GM19438 (cell line): Measurements from ENCODE around the gene IFT80.
"Not testable (repeated sequence)": the region's sequence is repeated elsewhere in the genome, so short reads cannot be mapped to it uniquely, and the experiment has no call there.

Experiments
- ATAC-seq: cut with Tn5 transposase; IDR thresholded peaks from one replicate; pipeline ENCODE4 v1.9.1; 2021; ENCODE audit warnings: low read depth; ENCODE audit not compliant: unreplicated experiment

The IFT80 gene

GRCh38 chr3:160369784-160370183 is 29.2 kb downstream of the IFT80 start:
- ATAC-seq = no peak

- no peak for ATAC-seq
Observed at GRCh38 chr3:160368804-160369203, 30.2 kb downstream of the IFT80 start.

GRCh38 chr3:160365869-160366522 is 33.0 kb downstream of the IFT80 start:
- ATAC-seq = no peak

GRCh38 chr3:160362896-160363295 is 36.1 kb downstream of the IFT80 start:
- not testable (repeated sequence) for ATAC-seq

DNA sequence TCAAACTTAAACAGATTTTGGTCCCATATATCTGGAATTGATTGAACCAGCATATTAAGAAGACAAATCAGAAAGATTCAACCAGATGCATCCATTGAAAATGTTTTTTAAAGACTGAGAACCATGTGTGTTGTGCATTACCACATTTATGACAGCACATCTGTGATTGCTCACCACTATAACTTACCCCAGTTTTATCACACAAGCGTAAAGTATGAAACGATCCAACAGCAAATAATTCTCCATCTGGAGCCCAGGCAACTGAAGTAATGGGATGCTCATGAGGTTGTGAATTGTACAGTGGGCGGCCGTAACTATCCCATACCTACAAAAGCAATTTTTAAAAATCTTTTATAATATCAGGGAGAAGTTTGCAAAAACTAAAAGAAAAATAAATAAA is 43.2 kb downstream of the IFT80 start:
- no peak for ATAC-seq

DNA sequence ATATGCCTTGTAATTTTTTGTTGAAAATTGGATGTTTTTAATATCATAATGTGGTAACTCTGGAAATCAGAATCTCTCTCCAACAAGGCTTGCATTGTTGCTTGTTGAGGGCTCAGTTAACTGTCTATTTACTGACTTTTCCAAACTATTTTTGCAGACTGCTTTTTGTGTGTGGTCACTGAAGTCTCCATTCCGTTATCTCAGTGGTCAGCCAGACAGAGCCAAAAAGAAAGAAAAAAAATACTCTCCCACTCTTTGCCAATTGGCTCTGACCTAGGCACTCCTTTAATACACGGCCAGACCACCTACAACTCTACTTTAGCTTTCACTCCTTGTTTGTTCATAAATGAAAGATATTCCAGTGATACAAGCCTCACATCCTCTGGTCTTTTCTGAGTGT is 52.5 kb downstream of the IFT80 start:
- no peak for ATAC-seq

DNA sequence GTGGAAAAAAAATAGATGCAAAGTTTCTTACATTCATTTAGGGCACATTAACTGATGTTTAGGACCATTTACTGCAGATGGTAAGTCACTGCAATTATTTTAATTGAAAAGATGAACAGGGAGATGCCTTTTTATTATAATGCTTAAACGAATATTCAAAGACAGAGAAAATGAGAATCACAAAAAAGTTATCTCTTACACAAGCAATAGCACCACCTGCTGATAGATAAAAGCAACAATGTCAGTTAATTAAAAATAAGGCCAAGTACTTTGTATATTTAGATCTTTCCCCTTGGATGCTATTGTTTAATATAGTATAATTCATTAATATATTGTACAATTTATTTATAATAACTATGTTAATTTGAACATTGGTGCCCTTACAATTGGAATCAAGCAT is 55.9 kb downstream of the IFT80 start:
- ATAC-seq = no peak

GRCh38 chr3:160340351-160340750 is 58.7 kb downstream of the IFT80 start:
- no peak for ATAC-seq

GRCh38 chr3:160331127-160331937 is 67.7 kb downstream of the IFT80 start:
- no peak for ATAC-seq

- ATAC-seq = no peak
Observed at GRCh38 chr3:160330690-160331089, 68.3 kb downstream of the IFT80 start.

GRCh38 chr3:160330109-160330508 is 68.9 kb downstream of the IFT80 start:
- no peak for ATAC-seq

- not testable (repeated sequence) for ATAC-seq
Observed at GRCh38 chr3:160326286-160326685, 72.7 kb downstream of the IFT80 start.

GRCh38 chr3:160321821-160322220 is 77.2 kb downstream of the IFT80 start:
- ATAC-seq = not testable (repeated sequence)

DNA sequence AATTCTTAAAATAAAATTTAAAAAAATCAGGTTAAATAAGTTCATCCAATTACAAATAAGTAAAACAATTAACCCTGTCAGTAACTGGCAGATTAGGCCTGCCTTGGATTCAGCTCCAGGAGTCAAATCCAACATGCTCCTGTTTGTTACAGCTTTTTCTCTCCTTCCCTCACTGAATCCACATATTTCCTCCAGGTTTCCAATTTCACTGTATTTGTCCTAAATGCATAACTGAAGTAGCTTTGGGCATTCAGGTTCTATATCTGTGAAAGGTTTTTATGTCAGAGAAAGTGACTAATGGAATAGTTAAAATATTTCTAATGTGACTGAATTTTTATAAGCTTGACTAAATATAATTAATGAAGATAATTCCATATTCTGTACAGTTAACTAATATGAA is 79.7 kb downstream of the IFT80 start:
- no peak for ATAC-seq

DNA sequence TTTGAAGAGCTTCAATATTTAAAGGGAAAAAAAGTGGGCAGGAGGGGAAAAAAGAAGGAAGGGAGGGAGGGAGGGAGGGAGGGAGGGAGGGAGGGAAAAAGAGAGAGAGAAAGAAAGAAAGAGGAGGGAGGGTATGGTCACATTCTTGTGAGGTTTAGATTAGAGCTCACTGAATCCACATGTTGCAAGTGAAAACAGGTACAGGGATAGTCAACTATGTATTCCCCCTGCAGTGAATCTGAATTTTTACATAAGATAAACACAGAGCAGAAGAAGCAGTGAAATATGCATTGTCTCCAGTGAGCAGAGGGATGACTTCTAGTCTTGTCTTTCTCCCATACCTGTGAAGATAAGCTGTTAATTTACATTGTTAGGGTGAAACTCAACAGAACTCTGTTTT is 84.0 kb downstream of the IFT80 start:
- ATAC-seq = no peak

- no peak for ATAC-seq
Observed at GRCh38 chr3:160312014-160312624, 86.9 kb downstream of the IFT80 start.

- no peak for ATAC-seq
Observed at GRCh38 chr3:160302806-160303205, 96.2 kb downstream of the IFT80 start.

DNA sequence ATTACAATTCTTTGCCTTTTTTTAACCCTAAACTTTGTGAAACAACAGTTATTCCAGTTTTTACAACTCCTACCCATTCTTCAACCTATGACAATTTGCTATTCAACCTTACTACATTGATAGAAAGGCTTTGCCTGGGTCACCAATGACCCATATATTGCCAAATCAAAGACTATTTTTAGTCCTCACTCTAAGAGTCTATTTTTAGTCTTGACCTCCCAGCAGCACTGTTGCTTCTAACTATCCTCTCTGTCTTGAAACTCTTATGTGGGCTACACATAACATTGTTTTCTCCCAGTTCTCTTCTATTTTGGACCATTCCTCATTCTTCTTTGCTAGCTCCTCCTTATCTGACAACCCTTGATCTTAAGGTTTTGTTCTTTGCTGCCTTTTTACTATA is 102.4 kb downstream of the IFT80 start:
- no peak for ATAC-seq

- ATAC-seq = no peak
Observed at GRCh38 chr3:160291909-160292299, 107.1 kb downstream of the IFT80 start.

DNA sequence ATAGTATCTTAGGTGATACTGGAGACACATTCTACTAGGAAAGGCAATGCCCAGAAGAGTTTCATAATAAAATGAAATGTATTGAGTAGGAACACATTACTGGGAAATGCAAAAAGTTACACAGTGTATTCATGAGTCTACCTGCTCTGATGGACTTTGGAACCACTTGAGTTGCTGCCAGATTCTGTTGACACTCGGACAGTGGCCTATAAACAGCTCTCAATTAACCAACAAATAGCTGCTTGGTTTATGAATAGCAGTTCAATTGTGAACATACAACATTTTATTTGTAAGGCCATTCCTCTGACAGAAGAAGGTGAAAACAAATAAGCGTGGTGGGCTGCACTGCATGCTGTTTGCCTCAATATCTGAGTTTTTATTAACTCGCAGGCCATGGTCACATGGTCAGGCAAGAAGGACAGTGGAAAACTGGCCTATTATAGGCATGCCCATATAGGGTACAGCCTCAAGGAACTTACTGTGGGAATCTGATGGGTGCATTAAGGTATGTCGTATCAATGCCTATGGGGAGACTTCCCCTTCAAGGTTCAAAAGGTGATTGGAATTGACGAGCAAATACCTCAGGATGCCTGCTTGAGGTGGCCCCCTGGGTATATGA is 107.6 kb downstream of the IFT80 start:
- no peak for ATAC-seq

GRCh38 chr3:160287666-160288065 is 111.4 kb downstream of the IFT80 start:
- ATAC-seq = no peak
